Testis (tissue), 2 donors: ENCODE data around the gene IL34.

Experiments used
- POLR2A ChIP-seq: fragments of 450-650 bp; IDR thresholded peaks from one replicate; pipeline ENCODE4 v1.6.1; 2017; ENCODE audit warnings: antibody characterized with exemption, mild to moderate bottlenecking, moderate library complexity
- TF ChIP-seq, protein P1 (sequence below), 3 experiments: fragments of 450-650 bp in 2 of 3; fragments of 200-600 bp in 1 of 3; sonication (generic) in 1 of 3; IDR thresholded peaks; one replicate each; pipeline ENCODE4 v1.5.1; 2016 to 2019; ENCODE audit warnings: antibody characterized with exemption in 3 of 3, mild to moderate bottlenecking in 2 of 3, moderate library complexity in 1 of 3

GRCh38 chr16:70709942-70710341, 63.6 kb downstream of the IL34 start:
- TF ChIP-seq, protein P1, sequence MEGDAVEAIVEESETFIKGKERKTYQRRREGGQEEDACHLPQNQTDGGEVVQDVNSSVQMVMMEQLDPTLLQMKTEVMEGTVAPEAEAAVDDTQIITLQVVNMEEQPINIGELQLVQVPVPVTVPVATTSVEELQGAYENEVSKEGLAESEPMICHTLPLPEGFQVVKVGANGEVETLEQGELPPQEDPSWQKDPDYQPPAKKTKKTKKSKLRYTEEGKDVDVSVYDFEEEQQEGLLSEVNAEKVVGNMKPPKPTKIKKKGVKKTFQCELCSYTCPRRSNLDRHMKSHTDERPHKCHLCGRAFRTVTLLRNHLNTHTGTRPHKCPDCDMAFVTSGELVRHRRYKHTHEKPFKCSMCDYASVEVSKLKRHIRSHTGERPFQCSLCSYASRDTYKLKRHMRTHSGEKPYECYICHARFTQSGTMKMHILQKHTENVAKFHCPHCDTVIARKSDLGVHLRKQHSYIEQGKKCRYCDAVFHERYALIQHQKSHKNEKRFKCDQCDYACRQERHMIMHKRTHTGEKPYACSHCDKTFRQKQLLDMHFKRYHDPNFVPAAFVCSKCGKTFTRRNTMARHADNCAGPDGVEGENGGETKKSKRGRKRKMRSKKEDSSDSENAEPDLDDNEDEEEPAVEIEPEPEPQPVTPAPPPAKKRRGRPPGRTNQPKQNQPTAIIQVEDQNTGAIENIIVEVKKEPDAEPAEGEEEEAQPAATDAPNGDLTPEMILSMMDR (IDR thresholded peaks at IDR 0.05) = no peak
- no peak for TF ChIP-seq POLR2A
